ENCODE data around the gene U2AF2. TPM values are rescaled to one million over a fixed set of nuclear protein-coding genes. Genes with fewer than 3 reads are reported as not detected.

The U2AF2 gene
- total RNA-seq, 1 experiment from 2014 or later = 321 TPM

DNA sequence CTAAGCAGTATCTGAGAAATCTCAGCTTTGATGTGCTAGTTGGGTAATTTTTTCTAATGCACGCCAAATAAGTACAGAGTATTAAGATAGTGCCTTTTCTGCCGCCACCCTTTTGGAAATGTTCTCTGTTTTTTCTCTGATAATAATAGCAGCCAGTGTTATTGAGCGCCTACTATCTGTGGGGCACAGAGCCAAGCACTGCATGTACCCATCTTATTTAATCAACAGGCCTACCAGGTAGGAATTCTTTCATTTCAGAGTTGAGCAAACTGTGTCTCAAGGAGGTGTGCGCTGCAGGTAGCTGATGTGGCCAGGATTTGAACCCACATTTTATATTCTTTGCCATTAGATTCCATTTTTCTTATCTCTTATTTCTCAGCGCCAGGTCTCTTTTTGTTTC, 21.5 kb downstream of the U2AF2 start:
- Histone ChIP-seq H3K14ac (ENCODE audit: insufficient read depth, low read length) (no peak overlapping the region), H2BK5ac (ENCODE audit: insufficient read length, low read length) (no peak overlapping the region), H3K18ac (ENCODE audit: insufficient read length, low read depth, low read length) (no peak overlapping the region), H3K4me2 (ENCODE audit: insufficient read depth, insufficient read length, low read length) (peak overlapping the region; percentile 77), H3K4me1 (ENCODE audit: insufficient read depth, low read length) (no peaks in the 10 kb centered on the region), H3K79me2 (ENCODE audit: insufficient read depth, low read length) (peaks cover 19% of the 10 kb centered on the region; the same call in 1 of the 2 replicates), H2BK120ac (ENCODE audit: low read depth, low read length, poor library complexity, severe bottlenecking) (no peak overlapping the region), H4K8ac (replicated peaks; ENCODE audit: insufficient read length, low read depth, low read length) (no peak overlapping the region), H3K79me1 (ENCODE audit: insufficient read depth, low read depth, low read length, poor library complexity, severe bottlenecking) (peaks cover 18% of the 10 kb centered on the region), H3K23ac (ENCODE audit: insufficient read length, low read depth, low read length) (no peak overlapping the region), H2BK20ac (ENCODE audit: low read depth, low read length, poor library complexity, severe bottlenecking) (no peak overlapping the region), H3K4ac (ENCODE audit: low read depth, low read length) (no peak overlapping the region), H2AK5ac (ENCODE audit: insufficient read length, low read length) (no peak overlapping the region), H3K27ac (ENCODE audit: insufficient read length, low read depth, low read length) (no peak overlapping the region), H3K9ac (ENCODE audit: extremely low read depth, insufficient read length, low read length) (no peak overlapping the region), H3T11ph (ENCODE audit: low read length) (no peak overlapping the region), H4K5ac (ENCODE audit: insufficient read length, low read depth, low read length) (no peak overlapping the region), H3K56ac (ENCODE audit: insufficient read length, low read depth, low read length) (no peak overlapping the region), H3K27me3 (ENCODE audit: insufficient read depth, low read length) (no peaks in the 10 kb centered on the region), H2AFZ (ENCODE audit: low read length) (no peak overlapping the region), H2BK15ac (ENCODE audit: low read depth, low read length) (no peak overlapping the region), H4K91ac (ENCODE audit: insufficient read length, low read depth, low read length) (no peak overlapping the region), H4K20me1 (ENCODE audit: control insufficient read depth, insufficient read depth, insufficient read length) (no peaks in the 10 kb centered on the region), H3K9me3 (ENCODE audit: control insufficient read depth, low read depth, low read length) (no peaks in the 10 kb centered on the region), H2BK12ac (ENCODE audit: insufficient read length, low read depth, low read length) (no peak overlapping the region), H3K23me2 (ENCODE audit: insufficient read length, low read depth, low read length, poor library complexity, severe bottlenecking) (peaks cover 6% of the 10 kb centered on the region)
- Mint-ChIP-seq H3K27ac (no peak overlapping the region), H3K4me1 (peaks cover 30 to 36% of the 10 kb centered on the region in 2 experiments), H3K4me3 (peak overlapping the region; percentile 94 to 98), H3K9me3 (no peaks in the 10 kb centered on the region; a peak in 1 of 5 replicates), H3K36me3 (ENCODE audit: insufficient read depth in 1 of 3, low read depth in 3 of 3) (peaks cover 23 to 58% (median 53%) of the 10 kb centered on the region in 3 experiments; a peak in 6 of 7 replicates), H3K27me3 (ENCODE audit: low read depth) (no peaks in the 10 kb centered on the region)
- no CpG with 5 or more reads among the region's 5 CpGs for WGBS (ENCODE audit: extremely low coverage, insufficient read length, low lambda C conversion rate)
- TF ChIP-seq, protein P1, sequence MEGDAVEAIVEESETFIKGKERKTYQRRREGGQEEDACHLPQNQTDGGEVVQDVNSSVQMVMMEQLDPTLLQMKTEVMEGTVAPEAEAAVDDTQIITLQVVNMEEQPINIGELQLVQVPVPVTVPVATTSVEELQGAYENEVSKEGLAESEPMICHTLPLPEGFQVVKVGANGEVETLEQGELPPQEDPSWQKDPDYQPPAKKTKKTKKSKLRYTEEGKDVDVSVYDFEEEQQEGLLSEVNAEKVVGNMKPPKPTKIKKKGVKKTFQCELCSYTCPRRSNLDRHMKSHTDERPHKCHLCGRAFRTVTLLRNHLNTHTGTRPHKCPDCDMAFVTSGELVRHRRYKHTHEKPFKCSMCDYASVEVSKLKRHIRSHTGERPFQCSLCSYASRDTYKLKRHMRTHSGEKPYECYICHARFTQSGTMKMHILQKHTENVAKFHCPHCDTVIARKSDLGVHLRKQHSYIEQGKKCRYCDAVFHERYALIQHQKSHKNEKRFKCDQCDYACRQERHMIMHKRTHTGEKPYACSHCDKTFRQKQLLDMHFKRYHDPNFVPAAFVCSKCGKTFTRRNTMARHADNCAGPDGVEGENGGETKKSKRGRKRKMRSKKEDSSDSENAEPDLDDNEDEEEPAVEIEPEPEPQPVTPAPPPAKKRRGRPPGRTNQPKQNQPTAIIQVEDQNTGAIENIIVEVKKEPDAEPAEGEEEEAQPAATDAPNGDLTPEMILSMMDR (conservative IDR thresholded peaks at IDR 0.05) = no peak
- no peak for DNase-seq
